NCI-H1694 treated with DMSO at 0.1 percent for 48 hours (cell line): ENCODE data around the gene EXOC4.

Experiments used
- DNase-seq: peaks from one replicate; lab custom pipeline; 2025; lab: John Stamatoyannopoulos, UW

EXOC4 gene

DNA sequence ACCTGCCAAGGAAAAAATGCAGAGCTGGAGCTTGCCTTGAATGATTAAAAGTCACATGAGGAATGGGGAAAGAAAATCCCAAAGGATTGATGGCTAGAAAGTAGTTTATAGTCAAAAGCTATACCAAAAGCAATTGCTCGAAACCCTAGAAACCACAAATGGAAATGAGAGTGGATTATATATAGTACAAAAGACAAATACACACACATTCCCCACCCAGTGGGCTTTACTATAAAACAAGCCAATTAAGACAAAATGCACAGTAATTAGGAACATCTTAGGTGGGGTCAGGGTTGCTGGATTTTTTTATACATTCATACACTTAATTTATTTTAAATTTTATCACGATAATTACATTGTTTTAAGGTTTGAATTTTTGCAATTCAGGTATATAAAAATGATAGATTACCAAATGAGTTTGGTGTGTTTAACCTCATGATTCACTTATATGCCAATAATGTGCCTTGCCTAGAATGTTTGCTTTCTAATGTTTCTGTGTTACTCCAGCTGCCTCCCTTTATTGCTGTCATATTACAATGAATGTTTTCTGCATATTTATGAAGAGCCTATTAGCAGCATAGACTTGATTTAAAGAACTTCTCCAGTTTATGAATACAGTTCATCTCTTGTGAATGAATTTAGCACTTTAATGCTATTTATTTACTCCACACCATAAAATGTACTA is 421.3 kb downstream of the EXOC4 start:
- no peak for DNase-seq

DNA sequence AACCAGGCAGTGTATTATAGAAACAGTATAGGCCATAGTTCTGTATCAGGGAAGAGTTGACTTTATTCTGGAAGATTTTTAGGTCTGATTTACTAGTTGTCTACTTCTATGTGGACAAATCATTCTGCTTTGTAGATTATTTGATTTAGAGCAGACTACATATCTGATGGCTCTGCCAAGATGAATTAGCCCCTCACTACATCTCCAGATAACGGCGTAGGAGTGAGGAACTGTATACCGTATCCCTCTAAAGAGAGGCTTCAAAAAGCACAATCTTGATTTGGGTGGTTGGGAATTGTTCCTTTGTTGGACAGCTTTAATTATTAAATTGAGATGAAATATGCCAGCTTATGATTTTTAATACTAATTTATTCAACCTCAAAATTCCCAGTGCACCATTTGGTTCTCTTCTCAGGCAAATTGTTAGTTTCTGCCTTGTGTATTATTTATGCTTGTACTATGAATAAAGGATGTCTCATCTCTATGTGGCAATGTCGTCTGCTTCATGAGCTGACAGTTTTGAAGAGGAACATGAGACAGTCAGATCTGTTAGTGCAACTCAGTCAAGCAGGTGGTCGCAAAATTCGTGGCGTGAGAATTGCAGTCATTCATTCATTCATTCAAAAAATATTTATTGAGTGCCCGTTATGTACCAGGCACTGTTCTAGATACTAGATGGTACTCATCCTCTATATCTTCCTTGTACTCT is 422.8 kb downstream of the EXOC4 start:
- no peak for DNase-seq

DNA sequence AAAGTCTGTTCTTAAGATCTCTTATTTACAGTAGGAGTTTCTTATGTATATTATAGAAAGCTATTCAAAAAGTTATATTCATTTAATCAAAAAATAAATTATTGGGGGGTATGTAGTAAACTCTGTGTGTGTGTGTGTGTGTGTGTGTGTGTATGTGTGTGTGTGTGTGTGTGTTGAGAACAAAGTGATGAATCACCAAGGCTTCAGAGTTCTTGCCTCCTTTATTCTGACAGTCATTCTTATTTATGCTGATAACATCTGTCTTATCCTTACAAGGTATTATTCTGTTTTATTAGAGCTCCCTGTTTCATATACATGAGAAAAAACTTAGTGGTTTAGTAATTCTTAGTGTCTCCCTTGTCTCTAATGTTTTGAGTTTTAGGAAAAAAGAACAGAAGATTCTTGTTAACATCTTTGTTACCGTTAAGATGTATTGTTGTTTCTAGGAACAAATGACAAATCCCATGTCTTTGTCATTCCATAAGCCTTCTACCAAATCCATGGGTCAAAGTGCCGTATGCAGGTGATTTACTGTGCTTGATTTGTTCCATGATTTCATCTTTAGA is 424.0 kb downstream of the EXOC4 start:
- no peak for DNase-seq

DNA sequence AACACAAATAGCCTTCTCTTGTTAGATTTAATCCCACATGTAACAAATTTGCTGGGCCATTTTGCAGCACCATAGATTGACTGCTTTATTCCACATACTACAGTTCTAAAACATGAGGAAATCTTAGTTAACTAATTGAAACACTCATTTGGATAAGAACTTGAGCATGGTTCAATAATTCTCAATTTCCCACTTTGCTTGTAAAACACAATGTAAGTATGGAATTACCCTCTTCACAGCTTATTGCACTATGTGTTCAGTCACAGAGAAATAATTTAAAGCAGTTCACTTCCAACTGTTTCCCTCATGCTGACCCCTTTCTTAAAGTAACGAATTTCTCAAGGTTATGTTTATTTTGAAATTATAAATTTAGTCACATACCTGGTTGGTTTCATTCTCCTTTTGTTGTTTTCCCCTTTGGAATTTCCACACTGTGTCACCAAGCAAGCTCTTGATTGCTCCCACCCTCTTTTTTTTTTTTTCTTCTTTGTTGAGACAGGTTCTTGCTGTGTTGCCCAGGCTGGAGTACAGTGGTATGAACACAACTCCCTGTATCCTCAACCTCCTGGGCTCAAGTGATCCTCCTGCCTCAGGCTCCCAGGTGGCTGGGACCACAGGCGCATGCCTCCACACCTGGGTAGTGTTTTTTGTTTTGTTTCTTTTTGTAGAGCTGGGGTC is 425.4 kb downstream of the EXOC4 start:
- no peak for DNase-seq

DNA sequence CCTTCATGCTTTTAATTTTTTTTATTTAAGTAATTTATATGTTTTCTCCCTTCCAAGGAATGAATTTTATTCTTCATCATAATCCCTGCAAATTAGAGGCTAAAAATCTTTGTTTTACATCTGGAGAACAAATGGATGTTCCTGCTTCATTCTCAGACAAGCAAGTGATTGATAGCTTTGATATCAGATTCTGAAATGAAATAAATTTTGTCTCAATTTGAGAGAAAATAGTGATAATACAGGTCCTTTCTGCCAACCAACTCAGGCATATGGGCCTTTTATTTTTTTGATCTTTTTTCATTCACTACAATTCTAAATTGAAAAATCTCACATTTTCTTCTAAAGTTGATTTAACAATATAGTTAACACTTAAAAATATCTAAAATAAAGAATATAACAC is 427.1 kb downstream of the EXOC4 start:
- DNase-seq, result no peak

DNA sequence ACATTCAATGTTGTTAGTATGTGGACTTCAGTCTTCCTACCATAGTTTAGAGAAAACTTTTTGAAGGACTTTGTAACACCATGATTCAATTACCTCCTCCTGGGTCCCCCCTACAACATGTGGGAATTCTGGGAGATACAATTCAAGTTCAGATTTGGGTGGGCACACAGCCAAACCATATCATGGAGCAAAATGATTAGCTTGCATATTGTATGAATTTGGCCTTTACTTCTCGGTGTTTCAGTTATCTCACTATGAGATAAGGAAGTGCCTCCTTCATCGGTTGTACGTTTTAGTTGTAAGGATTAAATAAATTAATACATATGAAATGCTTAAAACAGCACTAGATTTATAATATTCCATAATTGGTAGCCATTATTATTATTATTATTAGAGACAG is 428.7 kb downstream of the EXOC4 start:
- DNase-seq, result no peak

DNA sequence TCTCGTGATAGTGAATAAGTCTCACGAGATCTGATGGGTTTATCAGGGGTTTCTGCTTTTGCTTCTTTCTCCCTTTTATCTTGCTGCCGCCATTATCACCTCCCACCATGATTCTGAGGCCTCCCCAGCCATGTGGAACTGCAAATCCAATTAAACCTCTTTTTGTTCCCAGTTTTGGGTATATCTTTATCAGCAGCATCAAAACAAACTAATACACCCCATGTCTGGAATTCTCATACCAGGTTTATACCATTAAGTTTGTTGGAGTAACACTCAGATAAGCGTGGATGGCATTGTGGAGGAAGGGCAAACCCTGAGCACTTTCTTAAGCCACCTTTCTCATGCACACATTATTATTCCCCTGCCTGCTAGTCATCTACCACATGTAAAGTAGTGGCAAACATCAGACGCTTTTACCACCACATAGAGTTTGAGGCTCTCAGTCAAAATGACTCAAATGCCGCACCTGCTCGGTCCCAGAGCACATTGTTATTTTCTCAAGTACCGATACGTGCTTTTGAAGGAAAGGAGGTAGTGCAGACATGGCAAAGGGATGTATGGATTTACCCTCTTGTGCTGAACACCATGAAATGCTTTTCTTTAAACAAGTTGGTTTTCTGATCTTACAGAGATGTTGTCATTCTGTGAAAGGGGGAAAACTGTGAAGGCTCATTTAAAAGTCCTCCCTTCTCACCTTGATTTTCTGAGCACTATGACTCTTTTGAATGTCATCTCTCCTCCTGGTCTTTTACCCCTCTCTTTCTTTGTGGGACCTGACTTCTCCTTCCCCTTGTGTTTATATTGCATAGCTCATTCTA is 429.7 kb downstream of the EXOC4 start:
- no peak for DNase-seq

DNA sequence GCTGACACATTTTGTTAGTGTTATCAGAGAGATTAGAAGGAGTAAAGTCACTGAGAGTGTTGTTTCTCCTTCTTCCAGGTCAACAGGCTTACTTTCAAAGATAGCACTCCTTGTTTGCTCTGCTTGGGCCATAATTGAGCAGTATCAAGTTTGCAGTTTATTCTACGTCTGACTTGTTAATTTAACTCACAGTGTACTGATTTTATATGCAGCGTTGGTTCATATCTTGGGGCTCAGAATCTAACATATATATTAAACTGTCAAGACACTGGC is 430.2 kb downstream of the EXOC4 start:
- DNase-seq, result no peak

DNA sequence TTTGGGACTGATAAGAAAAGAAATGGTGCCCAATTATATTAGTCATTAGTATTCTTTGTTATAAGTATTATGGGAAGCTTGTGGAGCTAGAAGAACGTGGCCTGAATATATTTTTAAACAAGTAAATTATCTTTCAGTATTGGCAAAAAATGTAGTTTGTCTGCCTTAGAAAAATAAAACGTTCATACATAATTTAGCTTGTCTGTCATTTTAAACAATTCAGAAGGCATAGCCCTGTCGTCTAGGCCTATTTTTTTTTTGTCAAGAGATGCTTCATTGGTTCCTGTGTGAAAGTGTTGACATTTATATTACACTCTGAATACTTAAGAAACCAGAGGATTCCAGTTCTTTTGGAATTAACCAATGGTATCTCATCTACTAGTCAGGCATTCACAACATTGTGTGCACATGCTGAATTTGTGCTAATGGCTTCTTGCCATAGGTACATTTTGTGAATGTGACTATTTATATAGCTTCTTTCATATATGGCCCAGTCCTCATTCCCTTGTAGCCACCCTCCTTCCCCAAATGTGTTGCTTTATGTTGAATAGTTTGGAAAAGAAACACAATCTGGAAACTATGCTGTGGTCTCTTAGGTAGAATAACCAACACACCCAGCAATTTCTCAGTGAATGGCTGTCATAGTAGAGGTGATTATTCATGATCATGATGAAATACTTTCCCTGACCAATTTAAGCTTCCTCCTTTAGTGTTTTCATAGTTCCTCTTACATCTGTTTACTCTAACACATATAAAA is 435.8 kb downstream of the EXOC4 start:
- DNase-seq, result no peak

DNA sequence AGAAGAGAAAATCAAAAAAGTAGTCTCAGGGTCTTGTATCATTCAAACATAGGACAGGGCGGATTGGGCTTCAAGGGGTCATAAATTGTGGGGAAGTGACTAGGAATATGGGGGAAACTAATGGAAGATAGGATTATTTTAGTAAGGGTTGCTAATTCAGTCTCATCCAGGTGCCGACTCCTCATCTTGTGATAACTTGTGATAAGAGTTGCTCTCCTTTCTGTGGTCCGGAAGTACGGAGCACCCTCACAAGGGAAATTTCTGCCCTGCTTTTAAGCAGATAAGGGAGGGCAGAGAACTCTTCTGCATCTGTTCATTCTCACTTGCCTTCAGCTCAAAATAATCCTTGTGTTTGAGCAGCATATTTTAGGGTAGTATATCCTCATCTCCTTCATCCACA is 437.9 kb downstream of the EXOC4 start:
- DNase-seq, result no peak

DNA sequence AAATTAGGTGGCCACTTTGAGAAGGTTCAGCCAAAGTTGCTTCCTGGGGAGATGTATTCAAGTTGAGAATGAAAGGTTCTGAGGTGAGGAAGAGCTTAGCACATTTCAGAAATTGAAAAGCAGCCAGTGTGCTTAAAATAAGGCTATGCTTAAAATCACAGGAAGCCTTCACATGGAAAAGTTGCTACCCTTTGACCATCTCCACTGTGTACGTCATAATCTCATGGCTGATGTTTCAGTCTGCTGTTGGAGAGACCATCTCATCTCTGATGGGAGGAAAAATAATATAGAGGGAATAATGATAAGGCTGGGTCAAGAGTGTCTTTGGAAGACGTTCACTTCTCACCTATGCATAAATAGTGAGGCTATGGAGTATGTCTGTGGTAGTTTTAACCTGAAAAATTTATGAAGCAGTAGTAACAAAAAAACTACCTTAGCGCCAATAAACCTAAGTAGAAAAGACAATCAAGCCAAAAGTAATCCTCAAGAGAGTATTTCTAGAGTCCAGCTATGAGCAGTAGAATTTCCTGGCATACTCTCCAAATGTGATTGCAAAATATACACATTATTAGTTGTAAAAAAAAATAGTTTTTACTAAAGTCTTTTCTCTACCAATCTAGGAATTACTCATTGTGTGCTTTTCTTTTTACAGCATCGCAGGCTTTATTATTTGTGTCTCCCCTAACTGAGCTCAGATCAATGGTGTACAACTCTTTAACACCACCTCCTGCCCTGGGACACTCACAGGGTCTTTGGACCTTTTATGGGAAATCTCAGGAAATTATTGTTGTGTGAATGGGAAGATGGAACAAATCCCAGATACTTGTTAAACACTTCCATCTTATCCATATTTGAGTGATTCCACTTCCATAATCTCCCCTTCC is 439.1 kb downstream of the EXOC4 start:
- DNase-seq, result no peak

DNA sequence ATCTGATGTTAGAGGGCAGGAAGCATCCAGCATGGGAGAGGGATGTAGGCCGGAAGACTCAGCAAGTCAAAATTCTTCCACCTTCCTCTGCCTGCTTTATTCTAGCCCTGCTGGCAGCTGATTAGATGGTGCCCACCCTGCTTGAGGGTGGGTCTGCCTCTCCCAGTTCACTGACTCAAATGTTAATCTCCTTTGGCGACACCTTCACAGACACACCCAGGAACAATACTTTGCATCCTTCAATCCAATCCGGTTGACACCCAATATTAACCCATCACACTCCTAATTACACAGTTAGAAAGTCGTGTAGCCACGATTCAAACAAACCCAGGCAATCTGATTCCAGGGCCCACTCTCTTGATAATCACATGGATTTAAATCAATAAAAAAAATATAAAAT is 440.4 kb downstream of the EXOC4 start:
- DNase-seq, result no peak

DNA sequence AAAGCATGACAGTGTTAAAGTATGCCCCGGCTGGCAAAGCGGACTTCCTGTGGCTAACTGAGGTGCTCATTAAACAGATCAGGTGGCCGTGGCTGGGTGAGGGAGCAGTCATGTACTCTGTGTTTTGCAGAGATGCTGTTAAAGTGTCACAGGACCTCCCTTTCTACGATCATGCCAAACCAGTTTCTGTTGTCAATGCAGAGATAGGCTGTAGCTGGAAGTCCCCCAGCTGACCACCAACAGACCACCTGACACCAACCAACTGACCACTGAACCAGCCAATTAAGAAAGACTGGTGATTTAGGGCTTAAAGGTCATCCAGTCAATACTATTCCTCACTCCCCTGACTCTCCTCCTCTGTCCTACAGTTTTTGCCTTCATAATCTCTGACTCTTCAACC is 443.2 kb downstream of the EXOC4 start:
- DNase-seq, result no peak

DNA sequence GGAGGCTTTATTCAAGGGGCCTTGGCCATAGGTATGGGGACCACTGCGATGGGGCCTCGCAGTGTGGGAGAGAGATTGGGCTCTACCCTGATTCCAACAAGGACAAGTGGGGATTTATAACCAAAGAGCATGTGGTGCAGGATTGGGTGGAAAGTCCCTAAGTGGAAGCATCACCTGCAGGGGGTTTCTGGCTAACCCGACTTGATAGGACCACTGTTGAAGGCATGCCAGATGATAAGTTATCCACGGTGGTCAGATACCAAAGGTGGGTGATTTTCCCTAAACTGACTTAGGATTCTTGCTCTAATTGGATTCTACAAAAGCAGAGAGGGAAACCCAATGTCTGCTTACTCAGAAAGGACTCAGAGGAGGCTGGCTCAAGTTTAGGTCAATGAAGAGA is 444.7 kb downstream of the EXOC4 start:
- DNase-seq, result no peak

DNA sequence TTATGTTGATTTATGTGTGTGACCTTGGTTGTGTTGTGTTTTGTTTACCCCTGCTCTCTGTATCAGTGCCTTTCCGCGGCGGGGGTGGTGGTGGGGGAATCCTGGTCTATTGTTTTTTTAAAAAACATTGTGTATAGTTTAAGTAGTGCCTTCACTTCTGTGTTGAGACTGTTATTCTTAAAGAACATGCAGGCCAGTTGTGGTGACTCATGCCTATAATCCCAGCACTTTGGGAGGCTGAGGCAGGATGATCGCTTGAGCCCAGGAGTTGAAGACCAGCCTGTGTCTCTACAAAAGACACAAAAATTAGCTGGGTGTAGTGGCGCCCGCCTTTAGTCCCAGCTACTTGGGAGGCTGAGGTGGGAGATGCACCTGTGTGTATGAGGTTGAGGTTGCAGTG is 445.2 kb downstream of the EXOC4 start:
- no peak for DNase-seq

DNA sequence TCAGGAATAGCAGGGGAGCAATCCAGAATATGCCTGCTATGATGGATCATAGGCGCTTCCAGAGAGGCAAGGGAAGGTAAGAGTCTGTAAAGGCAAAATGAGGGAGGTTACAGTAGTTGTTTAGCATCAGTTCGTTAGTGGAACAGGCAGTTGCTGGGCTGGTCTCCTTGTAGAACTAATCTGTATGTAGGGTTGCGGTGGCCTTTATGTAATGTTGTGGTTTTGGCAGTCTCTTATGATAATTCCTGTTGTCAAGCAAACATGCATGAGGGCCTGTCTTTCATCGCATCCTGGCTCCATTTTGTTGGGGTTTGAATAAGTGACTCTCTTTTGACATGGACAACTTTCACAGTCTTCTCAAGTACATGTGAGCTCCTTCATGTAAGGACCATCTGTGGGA is 446.5 kb downstream of the EXOC4 start:
- DNase-seq, result no peak

DNA sequence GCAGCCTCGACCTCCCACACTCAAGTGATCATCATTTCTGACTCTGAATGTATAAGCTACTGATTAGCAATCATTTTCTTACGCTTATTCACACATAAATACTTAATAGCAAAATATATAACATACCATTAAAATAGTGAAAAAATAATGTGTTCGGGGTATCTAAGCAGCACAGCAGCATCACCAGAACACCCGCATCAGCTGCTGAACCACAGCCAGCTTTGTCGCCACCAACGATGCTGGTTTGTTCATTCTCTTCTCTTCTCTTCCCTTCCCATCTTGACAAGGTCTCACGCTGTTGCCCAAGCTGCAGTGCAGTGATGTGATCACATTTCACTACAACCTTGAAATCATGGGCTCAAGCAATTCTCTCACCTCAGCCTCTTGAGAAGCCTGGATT is 449.2 kb downstream of the EXOC4 start:
- DNase-seq, result no peak

DNA sequence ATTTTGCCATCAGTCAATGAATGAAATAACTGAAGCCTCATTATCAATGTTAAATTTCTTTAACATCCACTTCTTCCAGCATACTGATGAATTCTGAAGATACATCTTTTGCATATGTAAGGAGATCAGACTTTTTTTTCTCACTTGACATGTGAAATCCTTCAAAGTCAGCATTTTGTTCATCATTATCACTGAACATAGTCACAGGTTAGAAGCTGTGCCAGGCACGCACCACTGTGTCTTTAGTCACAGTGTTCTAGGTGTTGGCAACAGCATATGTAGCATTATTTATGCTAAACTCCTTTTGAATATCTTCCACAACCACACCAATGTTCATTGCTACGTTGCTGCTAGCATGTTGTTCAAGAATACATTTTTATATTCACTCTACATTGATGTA is 450.1 kb downstream of the EXOC4 start:
- no peak for DNase-seq

DNA sequence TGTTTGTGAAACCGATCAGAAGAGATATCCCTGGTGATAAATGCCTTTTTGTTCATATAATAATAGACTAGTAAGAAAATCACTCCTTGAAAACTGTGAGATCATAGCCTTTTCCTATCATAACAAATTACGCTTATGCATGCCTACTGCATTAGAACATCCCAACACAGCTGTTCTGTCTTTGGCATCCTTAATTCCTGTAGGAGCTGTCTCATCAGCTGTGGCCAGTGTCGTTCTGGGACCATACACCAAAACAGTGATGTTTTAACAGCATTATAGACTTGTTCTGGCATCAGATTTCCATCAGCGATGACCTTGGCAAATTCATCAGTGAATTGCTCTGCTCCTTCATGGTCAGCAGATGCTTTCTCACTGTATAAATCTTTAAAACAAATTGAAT is 450.7 kb downstream of the EXOC4 start:
- no peak for DNase-seq

DNA sequence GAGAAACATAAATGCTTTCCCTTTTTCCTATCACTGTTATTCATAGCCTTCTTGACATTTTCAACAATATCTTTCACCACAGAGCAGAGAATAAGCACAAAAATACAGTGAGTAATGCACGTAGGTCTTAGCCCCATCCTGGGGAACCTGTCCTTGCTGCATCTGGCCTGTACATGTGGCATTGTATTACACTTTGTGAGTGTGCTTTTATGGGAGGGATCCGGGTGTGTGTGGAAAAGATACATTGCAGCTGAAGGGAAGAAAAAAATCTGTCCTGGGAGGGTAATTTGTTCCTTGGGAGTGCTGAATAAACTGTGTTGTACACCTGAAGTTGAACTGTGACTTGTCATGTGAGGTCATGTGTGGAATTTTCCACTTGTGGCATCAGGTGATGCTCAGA is 451.6 kb downstream of the EXOC4 start:
- no peak for DNase-seq

DNA sequence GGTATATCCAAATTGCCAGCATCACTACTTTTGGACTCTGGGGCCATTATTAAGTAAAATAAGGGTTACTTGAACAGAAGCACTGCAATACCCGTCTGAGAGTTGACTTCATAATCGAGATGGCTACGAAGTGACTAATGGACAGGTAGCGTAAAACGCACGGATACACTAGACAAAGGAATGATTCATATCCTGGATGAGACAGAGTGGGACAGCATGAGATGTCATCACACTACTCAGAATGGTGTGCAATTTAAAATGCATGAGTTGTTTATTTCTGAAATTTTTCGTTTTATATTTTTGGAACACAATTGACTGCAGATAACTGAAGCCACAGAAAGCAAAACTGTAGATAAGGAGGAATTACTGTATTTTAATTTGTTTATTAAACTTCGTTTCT is 452.7 kb downstream of the EXOC4 start:
- no peak for DNase-seq
